HG03045 (cell line): ENCODE data around the gene AK5.

ENCODE experiments used
- ATAC-seq: cut with Tn5 transposase; IDR thresholded peaks from one replicate; pipeline ENCODE4 v1.9.1; 2021; ENCODE audit warnings: mild to moderate bottlenecking, moderate library complexity; ENCODE audit not compliant: unreplicated experiment

AK5 gene, protein sequence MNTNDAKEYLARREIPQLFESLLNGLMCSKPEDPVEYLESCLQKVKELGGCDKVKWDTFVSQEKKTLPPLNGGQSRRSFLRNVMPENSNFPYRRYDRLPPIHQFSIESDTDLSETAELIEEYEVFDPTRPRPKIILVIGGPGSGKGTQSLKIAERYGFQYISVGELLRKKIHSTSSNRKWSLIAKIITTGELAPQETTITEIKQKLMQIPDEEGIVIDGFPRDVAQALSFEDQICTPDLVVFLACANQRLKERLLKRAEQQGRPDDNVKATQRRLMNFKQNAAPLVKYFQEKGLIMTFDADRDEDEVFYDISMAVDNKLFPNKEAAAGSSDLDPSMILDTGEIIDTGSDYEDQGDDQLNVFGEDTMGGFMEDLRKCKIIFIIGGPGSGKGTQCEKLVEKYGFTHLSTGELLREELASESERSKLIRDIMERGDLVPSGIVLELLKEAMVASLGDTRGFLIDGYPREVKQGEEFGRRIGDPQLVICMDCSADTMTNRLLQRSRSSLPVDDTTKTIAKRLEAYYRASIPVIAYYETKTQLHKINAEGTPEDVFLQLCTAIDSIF

GRCh38 chr1:77281491-77282186 lies at the start of gene AK5:
Gene AK5, plus strand, starts transcription at chr1:77282019. Its CDS starts 295 bp downstream, at chr1:77282314.
- ATAC-seq, result peak; percentile 43

- no peak for ATAC-seq
Measured at GRCh38 chr1:77232829-77233228, 49.0 kb upstream of the AK5 start.

- ATAC-seq, result no peak
Measured at GRCh38 chr1:77234096-77234495, 47.7 kb upstream of the AK5 start.

DNA sequence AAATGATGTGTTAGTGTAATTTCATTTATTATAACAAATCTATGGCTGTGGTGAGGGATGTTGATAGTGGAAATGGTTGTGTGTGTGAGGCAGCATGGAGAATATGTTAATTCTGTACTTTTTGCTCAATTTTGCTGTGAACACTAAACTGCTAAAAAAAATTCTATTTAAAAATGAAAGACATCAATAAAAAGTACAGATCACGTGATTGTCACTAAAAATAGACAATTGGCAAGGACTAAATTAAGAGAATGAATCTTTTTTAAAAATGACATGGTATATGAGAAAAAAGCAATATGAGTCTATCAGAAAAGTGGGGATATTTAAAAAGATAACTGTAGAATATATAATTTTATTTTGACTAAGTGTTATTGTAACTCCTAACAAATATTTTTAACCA lies 46.9 kb upstream of the AK5 start:
- no peak for ATAC-seq

DNA sequence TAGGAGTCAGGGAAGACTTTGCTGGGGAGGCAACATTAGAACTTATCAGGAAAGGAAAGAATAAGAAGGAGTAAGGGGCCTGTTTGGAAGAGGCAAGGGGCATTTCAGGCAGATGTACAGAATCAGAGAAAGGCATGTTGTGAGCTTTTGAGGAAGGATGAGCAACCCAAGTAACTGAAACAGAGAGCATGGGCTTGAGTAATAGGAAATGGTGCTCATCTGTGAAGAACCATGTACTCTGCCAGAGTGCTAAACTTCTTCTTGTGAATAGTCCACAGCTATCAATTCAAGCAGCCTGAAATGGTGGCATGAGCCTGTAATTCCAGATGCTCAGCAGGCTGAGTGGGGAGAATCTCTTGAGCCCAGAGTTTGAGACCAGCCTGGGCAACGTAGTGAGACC lies 43.4 kb upstream of the AK5 start:
- ATAC-seq, result no peak

DNA sequence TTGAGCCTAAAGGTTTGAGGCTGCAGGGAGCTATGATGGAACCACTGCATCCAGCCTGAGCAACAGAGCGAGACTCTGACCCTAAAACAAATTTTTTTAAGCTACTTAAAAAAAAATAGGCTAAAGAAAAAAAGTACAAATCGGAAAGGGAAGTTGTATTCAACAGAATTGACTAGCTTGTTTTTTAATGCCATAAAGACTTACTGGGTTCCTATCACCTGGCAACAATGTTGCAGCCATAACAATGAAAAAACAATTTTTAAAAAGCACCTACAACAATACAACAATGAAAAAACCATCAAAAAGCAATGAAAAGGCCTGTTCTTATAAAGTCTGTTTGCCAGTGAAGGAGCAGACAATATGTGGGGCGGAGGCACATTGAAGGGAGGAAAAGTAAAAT lies 42.5 kb upstream of the AK5 start:
- ATAC-seq, result no peak

DNA sequence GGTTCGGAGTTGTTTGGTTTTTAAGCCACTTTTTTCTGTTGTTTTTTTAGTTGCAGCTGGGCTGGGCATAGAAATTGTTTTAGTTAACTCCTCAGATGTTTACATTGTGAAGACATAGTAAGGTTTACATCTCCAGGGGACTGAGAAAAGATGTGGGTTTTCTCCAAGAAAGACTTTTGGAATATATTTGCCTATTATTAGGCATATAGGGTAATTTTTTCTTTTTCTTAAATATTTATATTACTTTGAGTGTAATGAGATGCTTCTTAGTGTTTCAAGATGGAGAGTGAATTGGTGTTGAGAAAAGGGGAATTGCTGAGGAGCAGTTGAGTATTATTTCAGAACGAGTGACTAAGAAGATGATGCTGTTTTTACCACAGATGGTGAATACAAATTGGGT lies 36.0 kb upstream of the AK5 start:
- ATAC-seq, result no peak

DNA sequence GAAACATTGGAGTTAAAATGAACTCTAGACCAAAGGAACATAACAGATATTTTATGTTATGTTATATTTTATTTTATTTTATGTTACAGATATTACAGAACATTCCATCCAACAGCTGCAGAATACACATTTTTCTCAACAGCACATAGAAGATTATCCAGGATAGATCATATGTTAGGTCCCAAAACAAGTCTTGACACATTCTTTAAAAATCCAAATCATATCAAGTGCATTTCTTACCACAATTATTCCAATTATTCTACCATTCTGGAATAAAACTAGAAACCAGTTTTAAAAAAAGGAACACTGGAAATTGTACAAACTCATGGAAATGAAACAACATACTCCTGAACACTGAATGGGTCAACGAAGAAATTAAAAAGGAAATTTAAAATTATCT lies 31.7 kb upstream of the AK5 start:
- ATAC-seq, result no peak

DNA sequence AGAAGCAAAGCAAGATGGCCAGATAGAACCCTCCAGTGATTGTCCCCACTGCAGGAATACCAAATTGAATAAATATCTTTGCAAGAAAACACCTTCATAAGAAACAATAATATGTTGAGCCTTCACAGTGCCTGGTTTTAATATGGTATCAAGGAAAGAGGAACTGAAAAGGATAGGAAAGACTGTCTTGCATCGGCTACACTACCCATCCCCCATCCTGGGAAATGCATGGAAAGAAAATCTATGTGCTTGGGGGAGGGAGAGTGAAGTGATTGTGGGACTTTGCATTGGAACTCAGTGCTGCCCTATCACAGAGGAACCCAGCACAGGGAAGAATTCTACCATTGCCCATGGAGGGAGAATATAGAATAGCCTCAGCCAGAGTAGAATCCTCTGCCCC lies 28.6 kb upstream of the AK5 start:
- no peak for ATAC-seq

GRCh38 chr1:77263708-77264107 lies 18.1 kb upstream of the AK5 start:
- no peak for ATAC-seq

DNA sequence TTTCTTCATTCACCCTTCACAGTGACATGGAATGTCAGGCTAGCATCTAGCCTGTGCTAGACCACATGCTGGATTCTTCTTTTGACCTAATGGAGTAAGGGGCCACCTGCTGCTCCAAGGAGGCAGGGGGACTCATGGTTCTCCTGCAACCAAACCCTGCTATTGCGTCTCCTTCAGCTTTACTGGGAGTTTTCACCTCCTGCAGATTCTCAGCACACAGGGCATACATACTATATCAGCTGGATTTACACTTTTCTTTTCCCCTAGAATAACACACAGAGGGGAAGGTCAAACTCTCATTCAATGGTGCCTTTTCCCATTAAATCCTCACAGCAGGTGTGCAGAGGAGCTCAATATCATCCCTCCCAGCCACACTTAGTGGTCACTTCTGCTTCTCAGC lies 16.6 kb upstream of the AK5 start:
- ATAC-seq, result no peak

GRCh38 chr1:77267035-77267434 lies 14.8 kb upstream of the AK5 start:
- ATAC-seq, result no peak

GRCh38 chr1:77271852-77272580 lies 9.8 kb upstream of the AK5 start:
- no peak for ATAC-seq

GRCh38 chr1:77273891-77274290 lies 7.9 kb upstream of the AK5 start:
- no peak for ATAC-seq

- ATAC-seq, result no peak
Measured at GRCh38 chr1:77275194-77275593, 6.6 kb upstream of the AK5 start.

GRCh38 chr1:77276941-77277340 lies 4.9 kb upstream of the AK5 start:
- no peak for ATAC-seq

DNA sequence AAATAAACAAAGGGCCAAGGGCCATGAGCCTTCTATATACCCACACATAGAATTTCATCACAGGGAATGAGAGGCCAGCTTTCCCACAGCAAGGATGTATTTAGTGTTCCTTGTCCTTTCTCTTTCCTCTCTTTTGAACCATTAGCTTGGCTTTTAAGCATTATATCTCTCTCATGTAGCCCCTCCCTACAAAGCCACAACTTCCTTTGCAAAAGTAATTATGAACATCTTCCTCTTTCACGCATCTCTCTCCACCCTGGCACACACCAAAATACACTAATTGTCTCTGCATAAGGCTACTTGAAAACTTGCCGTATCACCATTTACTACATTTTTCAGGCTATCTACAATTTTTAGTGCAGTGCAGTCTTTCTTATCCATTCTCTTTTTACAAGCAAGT lies 1.9 kb upstream of the AK5 start:
- no peak for ATAC-seq

DNA sequence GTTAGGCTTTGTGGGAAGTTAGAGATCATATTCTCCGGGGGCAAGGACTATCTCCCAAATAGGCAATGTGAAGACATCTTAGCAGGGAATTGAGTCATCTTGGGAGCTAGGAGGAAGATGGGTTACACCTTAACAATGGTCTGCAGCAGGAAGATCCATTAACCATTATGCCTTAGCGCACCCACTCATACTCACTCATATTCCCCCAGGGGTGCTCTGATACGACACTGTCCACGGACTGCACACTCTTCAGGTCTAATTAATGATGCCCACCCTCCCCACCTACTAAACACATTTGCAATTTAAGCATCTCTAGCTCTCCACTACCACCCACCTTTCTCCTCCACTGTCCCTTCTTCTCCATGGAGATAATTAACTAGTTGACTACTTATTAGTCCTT lies 857 bp upstream of the AK5 start:
- no peak for ATAC-seq

DNA sequence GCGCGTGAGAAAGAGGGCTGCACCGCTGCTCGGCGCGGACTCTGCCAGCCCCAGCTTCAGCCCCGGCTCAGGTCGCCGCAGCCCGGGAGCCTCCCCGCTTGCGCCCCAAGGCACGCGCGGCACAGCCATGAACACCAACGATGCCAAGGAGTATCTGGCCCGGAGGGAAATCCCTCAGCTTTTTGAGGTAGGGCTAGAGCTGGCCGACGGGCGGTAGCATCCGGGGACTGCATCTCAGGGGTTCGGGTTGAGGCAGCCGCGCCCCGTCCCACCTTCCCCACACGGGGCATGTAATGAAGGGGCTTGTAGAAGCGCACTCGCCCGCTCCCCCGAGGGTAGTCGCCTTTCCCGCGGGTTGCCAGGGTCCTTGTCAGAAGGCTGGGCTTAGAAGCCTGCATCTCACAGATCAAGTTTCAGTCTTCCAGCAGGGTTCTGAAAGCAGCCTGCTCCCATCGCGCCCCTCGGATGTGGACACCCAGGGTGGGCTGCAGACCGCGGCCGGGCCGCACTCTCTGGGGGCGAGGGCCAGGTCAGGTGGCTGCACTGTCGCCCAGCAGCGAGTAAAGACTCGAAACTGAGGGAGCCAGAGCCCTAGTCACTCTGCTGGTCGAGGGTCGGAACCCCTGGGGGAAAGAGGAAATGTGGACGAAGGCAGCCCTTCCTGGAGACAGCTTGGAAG lies 507 bp downstream of the AK5 start:
- ATAC-seq, result peak; percentile 32

- ATAC-seq, result no peak
Measured at GRCh38 chr1:77282866-77283539, 1.2 kb downstream of the AK5 start.
